Fibroblast of lung (primary cell): ENCODE results near the gene FAM170B. TPM values are rescaled to one million over a fixed set of nuclear protein-coding genes. Genes with fewer than 3 reads are reported as not detected.

Source experiments
- DNase-seq, 2 donors: peaks; one replicate each; pipeline versions ENCODE4 v3.0.0 to v3.0.0-alpha.2; 2010; ENCODE audit warnings: low read depth in 2 of 2
- H2AFZ ChIP-seq: 2 replicates; pipeline ENCODE4 v1.5.1; 2012; ENCODE audit warnings: low read length, control low read depth, inconsistent platforms
- H3K27ac ChIP-seq: 2 replicates; pipeline ENCODE4 v1.5.1; 2011; ENCODE audit warnings: low read length, control low read depth; ENCODE audit not compliant: insufficient read depth
- H3K27me3 ChIP-seq: 2 replicates; pipeline ENCODE4 v1.5.1; 2011; ENCODE audit warnings: mild to moderate bottlenecking, low read length; ENCODE audit not compliant: control insufficient read depth, insufficient read depth
- H3K36me3 ChIP-seq: 2 replicates; pipeline ENCODE4 v1.5.1; 2011; ENCODE audit warnings: low read length; ENCODE audit not compliant: control insufficient read depth, insufficient read depth
- H3K4me1 ChIP-seq: 2 replicates; pipeline ENCODE4 v1.5.1; 2011; ENCODE audit warnings: low read length; ENCODE audit not compliant: control insufficient read depth, insufficient read depth; ENCODE audit errors: extremely low read depth
- H3K4me2 ChIP-seq: 2 replicates; pipeline ENCODE4 v1.5.1; 2011; ENCODE audit warnings: low read length, control low read depth; ENCODE audit not compliant: insufficient read depth; ENCODE audit errors: extremely low read depth
- H3K4me3 ChIP-seq, 4 experiments: fragments of 200-600 bp in 1 of 4; sonication (generic) in 1 of 4; replicated peaks in 1 of 4; 2 replicates each; pipeline ENCODE4 v1.5.1; 2011 to 2016; ENCODE audit warnings: low read length in 4 of 4, low read depth in 3 of 4, mild to moderate bottlenecking in 3 of 4, control low read depth in 2 of 4, inconsistent platforms in 1 of 4, mixed read lengths in 1 of 4; ENCODE audit not compliant: insufficient read depth in 1 of 4; ENCODE audit errors: control extremely low read depth in 1 of 4
- H3K79me2 ChIP-seq: 2 replicates; pipeline ENCODE4 v1.5.1; 2012; ENCODE audit warnings: mild to moderate bottlenecking, low read length, inconsistent platforms; ENCODE audit not compliant: control insufficient read depth, insufficient read depth
- H3K9ac ChIP-seq: 2 replicates; pipeline ENCODE4 v1.5.1; 2011; ENCODE audit warnings: mild to moderate bottlenecking, low read length, control low read depth; ENCODE audit not compliant: insufficient read depth
- H3K9me3 ChIP-seq: 2 replicates; pipeline ENCODE4 v1.5.1; 2012; ENCODE audit warnings: low read depth, low read length; ENCODE audit not compliant: control insufficient read depth, insufficient read depth
- H4K20me1 ChIP-seq: 2 replicates; pipeline ENCODE4 v1.5.1; 2011; ENCODE audit warnings: low read length; ENCODE audit not compliant: control insufficient read depth, insufficient read depth; ENCODE audit errors: extremely low read depth
- EZH2 ChIP-seq: IDR thresholded peaks from 2 replicates; pipeline ENCODE4 v1.5.1; 2012; ENCODE audit warnings: low read length, control low read depth, mild to moderate bottlenecking; ENCODE audit errors: missing control alignments
- polyA plus RNA-seq, 2 donors: library from polyadenylated mRNA; depleted of rRNA in 1 of 2; stranded (reverse) in 1 of 2; unstranded in 1 of 2; fragments of >200 nt; gene quantifications; 2 replicates each; pipeline ENCODE4 v1.2.1, GENCODE V29; 2011 to 2012; ENCODE audit warnings: missing spikeins in 1 of 2
- total RNA-seq: library from RNA; depleted of rRNA; stranded (reverse); fragments of >200 nt; gene quantifications from 2 replicates; pipeline ENCODE4 v1.2.1, GENCODE V29; 2014
- TF ChIP-seq, protein P1 (sequence below), 2 donors: IDR thresholded peaks in 1 of 2; conservative IDR thresholded peaks in 1 of 2; 1 replicate in 1 of 2; 2 replicates in 1 of 2; pipeline ENCODE4 v1.5.1; 2011 to 2012; ENCODE audit warnings: low read length in 2 of 2, control low read depth in 1 of 2, inconsistent platforms in 1 of 2, low read depth in 1 of 2, mild to moderate bottlenecking in 1 of 2

The FAM170B gene
- total and polyA plus RNA-seq, 2 donors (not counting 1 experiment from before 2014, with no cell fraction given) = not detected

DNA sequence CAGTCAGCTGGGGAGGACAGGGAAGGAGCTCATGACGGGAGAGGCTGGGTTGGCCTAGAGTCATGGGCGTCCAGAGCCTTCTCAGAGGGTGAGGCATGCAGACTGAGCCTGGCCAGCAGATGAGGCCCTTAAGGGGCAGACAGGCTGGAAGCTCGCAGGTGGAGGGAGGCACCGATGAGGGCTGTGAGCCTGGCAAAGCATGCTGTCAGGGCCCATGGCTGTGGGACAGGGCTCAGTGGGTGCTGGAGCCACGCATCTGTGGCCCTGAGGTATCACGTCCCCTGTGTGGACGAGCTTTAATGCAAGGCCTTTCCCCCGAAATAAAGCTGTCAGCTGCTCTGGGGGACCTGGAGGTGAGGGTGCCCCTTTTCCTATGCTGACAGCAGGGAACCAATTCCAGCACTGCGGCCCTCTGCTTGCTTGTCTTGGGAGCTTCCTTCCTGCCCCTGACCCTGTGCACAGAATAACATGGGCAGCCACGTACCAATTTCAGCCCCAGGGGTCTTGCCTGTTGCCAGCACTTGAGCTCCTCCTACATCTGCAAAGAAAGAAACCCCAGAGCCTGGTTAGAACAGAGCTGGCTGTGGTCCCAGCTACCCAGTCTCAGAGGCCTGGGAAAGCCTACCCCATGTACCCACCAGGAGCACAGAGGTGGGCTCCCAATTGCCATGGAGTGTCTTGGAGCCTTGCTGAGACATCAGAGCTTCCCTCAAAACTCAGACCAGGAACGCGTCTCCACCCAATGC, 33.8 kb upstream of the FAM170B start:
- no peaks in the 10 kb centered on the region for H3K79me2 ChIP-seq
- no peak overlapping the region for H3K4me3 ChIP-seq
- no peak overlapping the region for H3K4me2 ChIP-seq
- no peaks in the 10 kb centered on the region for H3K36me3 ChIP-seq
- peaks cover 2% of the 10 kb centered on the region for H3K4me1 ChIP-seq
- H3K27me3 ChIP-seq = no peaks in the 10 kb centered on the region
- H4K20me1 ChIP-seq = no peaks in the 10 kb centered on the region
- no peak overlapping the region for H2AFZ ChIP-seq
- H3K9me3 ChIP-seq = no peaks in the 10 kb centered on the region
- no peak overlapping the region for H3K27ac ChIP-seq
- DNase-seq = no peak
- H3K9ac ChIP-seq = no peak overlapping the region
- no peak for TF ChIP-seq EZH2
- TF ChIP-seq, protein P1, sequence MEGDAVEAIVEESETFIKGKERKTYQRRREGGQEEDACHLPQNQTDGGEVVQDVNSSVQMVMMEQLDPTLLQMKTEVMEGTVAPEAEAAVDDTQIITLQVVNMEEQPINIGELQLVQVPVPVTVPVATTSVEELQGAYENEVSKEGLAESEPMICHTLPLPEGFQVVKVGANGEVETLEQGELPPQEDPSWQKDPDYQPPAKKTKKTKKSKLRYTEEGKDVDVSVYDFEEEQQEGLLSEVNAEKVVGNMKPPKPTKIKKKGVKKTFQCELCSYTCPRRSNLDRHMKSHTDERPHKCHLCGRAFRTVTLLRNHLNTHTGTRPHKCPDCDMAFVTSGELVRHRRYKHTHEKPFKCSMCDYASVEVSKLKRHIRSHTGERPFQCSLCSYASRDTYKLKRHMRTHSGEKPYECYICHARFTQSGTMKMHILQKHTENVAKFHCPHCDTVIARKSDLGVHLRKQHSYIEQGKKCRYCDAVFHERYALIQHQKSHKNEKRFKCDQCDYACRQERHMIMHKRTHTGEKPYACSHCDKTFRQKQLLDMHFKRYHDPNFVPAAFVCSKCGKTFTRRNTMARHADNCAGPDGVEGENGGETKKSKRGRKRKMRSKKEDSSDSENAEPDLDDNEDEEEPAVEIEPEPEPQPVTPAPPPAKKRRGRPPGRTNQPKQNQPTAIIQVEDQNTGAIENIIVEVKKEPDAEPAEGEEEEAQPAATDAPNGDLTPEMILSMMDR (conservative IDR thresholded peaks at IDR 0.05 in 1 of 2, IDR thresholded peaks at IDR 0.05 in 1 of 2; ENCODE audit: low read depth in 1 of 2, low read length in 2 of 2) = no peak

DNA sequence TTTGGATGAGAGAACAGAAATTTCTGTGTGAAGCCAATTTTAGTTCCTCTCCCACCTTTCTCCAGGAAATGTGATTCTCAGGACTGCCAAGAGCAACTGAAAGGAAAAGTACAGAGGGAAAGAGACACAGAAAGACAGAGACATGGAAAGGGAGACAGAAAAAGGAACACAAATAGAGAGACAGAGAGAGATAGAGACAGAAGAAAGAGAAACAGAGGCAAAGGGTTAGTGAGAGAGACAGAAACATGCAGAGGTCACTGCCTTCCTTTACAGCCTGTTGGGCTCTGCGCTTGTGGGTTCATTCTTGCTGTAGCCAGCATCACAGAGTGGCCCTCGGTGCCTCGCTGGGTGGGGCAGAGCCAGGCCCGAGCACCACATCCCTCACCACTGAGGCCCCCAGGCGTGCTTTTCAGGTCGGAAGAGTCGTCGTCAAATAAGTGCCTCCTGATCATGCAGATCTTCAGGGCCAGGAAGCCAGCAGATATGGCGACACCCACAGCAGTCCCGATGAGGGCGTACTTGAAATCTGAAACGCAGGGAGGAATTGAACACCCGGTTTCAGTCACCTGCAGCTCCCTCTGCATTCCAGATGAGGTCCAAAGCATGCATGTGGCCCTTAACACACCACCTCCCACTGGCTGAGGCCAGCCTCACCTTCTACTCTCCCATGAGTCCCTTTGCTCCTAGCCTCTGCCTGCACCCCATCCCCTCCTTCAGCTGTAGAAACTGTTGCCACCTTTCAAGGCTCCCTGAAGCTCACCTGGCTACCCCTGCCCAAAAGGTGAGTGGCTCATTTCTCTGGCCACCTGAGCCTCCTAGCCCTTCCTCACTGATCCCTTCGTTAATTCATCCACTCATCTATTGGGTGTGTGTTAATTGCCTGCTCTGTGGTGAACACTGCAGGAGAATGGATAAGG, 32.9 kb upstream of the FAM170B start:
- H3K36me3 ChIP-seq = no peaks in the 10 kb centered on the region
- no peaks in the 10 kb centered on the region for H4K20me1 ChIP-seq
- H2AFZ ChIP-seq = no peak overlapping the region
- no peaks in the 10 kb centered on the region for H3K27me3 ChIP-seq
- no peaks in the 10 kb centered on the region for H3K9me3 ChIP-seq
- H3K4me2 ChIP-seq = no peak overlapping the region
- H3K79me2 ChIP-seq = no peaks in the 10 kb centered on the region
- H3K9ac ChIP-seq = no peak overlapping the region
- peaks cover 2% of the 10 kb centered on the region for H3K4me1 ChIP-seq
- DNase-seq = no peak
- no peak overlapping the region for H3K4me3 ChIP-seq
- TF ChIP-seq, protein P1 (conservative IDR thresholded peaks at IDR 0.05 in 1 of 2, IDR thresholded peaks at IDR 0.05 in 1 of 2; ENCODE audit: low read depth in 1 of 2, low read length in 2 of 2) = no peak
- TF ChIP-seq EZH2 = no peak
- H3K27ac ChIP-seq = no peak overlapping the region

DNA sequence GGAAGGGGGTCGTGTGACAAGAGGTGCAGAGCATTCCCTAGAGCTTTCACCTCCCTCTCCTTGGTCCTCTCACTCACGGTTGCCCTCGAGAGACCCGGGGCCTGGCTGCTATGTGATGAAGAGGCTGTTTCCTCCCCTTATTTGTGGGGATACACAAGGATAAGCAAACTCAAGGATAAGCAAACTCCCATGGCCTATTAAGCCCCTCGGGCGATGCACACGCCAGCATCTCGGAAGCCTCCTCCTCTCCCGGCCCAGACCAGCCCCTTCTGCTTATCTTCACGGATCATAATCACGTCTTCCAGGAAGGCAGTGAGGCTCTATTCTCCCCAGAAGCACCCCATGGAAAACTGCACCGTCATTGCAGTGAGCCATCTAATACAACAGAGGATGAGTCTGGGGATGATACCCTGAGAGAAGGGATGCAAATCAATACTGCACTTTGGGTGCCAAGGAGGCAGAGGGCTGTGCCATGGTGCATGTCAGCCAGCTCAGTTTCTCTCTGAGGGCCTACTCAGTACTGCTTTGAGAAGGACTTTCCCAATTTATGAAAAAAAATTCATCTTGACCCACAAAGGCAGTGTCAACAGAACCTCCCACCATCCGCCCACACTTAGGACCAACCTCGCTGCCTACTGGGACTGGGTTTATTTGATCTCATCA, 32.1 kb upstream of the FAM170B start:
- no peaks in the 10 kb centered on the region for H4K20me1 ChIP-seq
- DNase-seq = no peak
- no peak overlapping the region for H3K27ac ChIP-seq
- no peak overlapping the region for H3K9ac ChIP-seq
- no peak overlapping the region for H3K4me3 ChIP-seq
- H2AFZ ChIP-seq = no peak overlapping the region
- no peaks in the 10 kb centered on the region for H3K36me3 ChIP-seq
- H3K27me3 ChIP-seq = no peaks in the 10 kb centered on the region
- H3K4me2 ChIP-seq = no peak overlapping the region
- no peaks in the 10 kb centered on the region for H3K79me2 ChIP-seq
- peaks cover 2% of the 10 kb centered on the region for H3K4me1 ChIP-seq
- H3K9me3 ChIP-seq = no peaks in the 10 kb centered on the region
- TF ChIP-seq, protein P1 (conservative IDR thresholded peaks at IDR 0.05 in 1 of 2, IDR thresholded peaks at IDR 0.05 in 1 of 2; ENCODE audit: low read depth in 1 of 2, low read length in 2 of 2) = no peak
- TF ChIP-seq EZH2 = no peak
